ENCODE measurements around the gene SLC27A1.

Gene SLC27A1

DNA sequence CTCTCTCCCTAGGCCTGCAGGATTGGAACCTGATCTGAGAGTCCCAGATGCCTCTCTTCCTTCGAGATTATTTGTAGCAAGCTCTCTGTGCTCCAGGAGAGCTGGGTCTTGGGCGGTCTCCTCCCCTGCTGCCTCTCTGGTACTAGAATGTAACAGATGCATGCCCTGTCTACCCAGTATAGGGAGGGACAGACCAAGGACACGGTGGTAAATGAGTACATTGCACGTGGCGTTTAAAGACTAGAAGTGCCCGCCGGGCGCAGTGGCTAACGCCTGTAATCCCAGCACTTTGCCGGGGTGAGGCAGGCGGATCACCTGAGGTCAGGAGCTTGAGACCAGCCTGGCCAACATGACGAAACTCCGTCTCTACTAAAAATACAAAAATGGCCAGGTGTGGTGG lies 11.7 kb downstream of the SLC27A1 start:
- TF ChIP-seq, protein P1, sequence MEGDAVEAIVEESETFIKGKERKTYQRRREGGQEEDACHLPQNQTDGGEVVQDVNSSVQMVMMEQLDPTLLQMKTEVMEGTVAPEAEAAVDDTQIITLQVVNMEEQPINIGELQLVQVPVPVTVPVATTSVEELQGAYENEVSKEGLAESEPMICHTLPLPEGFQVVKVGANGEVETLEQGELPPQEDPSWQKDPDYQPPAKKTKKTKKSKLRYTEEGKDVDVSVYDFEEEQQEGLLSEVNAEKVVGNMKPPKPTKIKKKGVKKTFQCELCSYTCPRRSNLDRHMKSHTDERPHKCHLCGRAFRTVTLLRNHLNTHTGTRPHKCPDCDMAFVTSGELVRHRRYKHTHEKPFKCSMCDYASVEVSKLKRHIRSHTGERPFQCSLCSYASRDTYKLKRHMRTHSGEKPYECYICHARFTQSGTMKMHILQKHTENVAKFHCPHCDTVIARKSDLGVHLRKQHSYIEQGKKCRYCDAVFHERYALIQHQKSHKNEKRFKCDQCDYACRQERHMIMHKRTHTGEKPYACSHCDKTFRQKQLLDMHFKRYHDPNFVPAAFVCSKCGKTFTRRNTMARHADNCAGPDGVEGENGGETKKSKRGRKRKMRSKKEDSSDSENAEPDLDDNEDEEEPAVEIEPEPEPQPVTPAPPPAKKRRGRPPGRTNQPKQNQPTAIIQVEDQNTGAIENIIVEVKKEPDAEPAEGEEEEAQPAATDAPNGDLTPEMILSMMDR (IDR thresholded peaks at IDR 0.05; ENCODE audit: control insufficient read depth, extremely low read depth, insufficient read depth) = no peak
- no peak for DNase-seq (ENCODE audit: low read depth)
- no peak overlapping the region for H3K4me3 ChIP-seq (ENCODE audit: low read depth, low read length)

DNA sequence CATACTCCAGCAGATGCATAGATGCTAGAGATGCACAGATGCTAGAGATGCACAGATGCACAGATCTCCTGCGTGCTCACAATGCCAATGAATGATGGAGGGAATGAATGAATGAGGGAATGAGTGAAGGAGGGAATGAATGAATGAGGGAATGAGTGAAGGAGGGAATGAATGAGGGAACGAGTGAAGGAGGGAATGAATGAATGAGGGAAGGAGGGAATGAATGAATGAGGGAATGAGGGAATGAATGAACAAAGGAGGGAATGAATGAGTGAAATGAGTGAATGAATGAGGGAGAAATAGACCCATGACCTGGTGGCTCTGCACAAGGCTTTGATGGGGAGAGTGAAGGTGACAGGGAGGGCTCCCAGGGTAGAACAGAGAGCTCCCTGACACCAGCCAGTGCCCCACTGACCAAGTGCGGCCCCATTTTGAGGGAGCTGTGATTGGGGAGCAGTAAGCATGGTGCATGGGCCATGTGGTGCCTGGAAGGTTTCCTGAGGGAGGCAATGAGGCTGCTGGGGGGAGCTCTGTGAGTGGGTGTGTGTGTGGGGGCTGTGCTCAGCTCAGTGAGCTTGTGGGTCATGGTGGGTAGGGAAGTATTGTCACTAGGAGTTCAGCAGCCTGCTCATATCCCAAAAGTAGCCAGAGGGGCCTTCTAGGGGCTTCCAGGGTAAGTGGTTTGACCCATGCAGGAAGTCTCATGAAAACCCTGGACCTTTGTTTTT lies 12.7 kb downstream of the SLC27A1 start:
- no peak overlapping the region for H3K4me3 ChIP-seq (ENCODE audit: low read depth, low read length)
- TF ChIP-seq, protein P1 (IDR thresholded peaks at IDR 0.05; ENCODE audit: control insufficient read depth, extremely low read depth, insufficient read depth) = no peak
- DNase-seq (ENCODE audit: low read depth) = no peak

DNA sequence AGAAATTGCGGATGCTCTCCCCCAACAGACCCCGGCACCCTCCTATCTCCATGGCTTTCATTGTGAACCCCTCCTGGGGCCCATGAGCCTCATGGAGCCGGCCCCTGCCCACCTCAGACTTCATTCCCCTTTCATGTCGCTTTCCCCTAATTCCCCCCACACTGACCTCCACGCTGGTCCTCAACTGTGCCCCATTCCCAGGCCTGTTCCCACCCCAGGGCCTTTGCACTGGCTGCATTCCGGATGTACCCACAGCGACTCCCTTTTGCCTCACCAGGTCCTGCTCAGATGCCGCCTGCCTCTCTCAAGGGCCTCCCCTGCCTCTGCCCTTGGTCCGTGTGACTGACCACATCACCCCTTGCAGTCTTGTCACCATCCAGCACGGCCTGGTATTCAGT lies 13.3 kb downstream of the SLC27A1 start:
- TF ChIP-seq, protein P1 (IDR thresholded peaks at IDR 0.05; ENCODE audit: control insufficient read depth, extremely low read depth, insufficient read depth) = no peak
- H3K4me3 ChIP-seq (ENCODE audit: low read depth, low read length) = no peak overlapping the region
- no peak for DNase-seq (ENCODE audit: low read depth)

DNA sequence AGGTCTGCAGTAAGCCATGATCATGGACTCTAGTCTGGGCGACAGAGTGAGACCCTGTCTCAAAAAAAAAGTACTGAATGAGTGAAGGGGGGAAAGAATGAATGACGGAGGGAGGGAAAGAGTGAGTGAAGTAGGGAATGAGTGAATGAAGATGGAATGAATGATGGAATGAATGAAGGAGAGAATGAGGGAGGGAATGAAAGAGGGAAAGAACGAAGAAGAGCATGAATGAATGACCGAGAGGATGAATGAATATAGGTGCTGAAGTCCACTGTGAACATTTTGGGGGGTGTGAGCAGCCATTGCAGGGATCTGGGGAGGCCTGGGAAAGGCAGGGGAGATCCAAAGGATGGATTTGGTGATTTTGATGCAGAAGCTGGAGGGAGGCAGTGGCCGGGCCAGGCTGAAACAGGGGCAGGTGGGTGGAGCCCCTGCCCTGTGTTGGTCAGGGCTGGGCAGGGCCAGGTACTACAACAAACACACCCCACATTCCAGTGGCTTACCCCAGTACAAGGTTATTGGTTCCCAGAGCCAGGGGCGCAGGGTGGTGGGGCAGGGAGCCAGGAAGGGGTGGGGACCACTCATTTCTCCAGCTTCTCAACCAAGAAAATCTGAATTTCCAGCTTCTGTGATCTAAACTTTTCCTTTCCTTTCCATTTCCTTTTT lies 14.3 kb downstream of the SLC27A1 start:
- no peak overlapping the region for H3K4me3 ChIP-seq (ENCODE audit: low read depth, low read length)
- no peak for DNase-seq (ENCODE audit: low read depth)
- TF ChIP-seq, protein P1 (IDR thresholded peaks at IDR 0.05; ENCODE audit: control insufficient read depth, extremely low read depth, insufficient read depth) = no peak

DNA sequence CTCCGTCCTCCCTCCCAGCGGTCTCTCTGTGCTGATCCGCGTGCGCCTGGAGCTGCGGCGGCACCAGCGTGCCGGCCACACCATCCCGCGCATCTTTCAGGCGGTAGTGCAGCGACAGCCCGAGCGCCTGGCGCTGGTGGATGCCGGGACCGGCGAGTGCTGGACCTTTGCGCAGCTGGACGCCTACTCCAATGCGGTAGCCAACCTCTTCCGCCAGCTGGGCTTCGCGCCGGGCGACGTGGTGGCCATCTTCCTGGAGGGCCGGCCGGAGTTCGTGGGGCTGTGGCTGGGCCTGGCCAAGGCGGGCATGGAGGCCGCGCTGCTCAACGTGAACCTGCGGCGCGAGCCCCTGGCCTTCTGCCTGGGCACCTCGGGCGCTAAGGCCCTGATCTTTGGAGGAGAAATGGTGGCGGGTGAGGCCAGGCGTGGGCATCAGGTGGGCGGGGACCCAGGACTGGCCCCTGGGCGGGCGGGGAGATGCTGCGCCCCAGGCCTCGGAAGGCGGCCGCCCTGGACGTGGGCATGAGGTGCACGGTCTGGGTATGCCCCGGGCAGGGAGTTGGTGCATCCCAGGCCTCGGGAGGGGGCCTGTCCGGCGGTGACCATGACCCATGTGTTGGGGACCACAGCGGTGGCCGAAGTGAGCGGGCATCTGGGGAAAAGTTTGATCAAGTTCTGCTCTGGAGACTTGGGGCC lies 16.4 kb downstream of the SLC27A1 start:
- no peak for DNase-seq (ENCODE audit: low read depth)
- TF ChIP-seq, protein P1 (IDR thresholded peaks at IDR 0.05; ENCODE audit: control insufficient read depth, extremely low read depth, insufficient read depth) = no peak
- H3K4me3 ChIP-seq (ENCODE audit: low read depth, low read length) = no peak overlapping the region

DNA sequence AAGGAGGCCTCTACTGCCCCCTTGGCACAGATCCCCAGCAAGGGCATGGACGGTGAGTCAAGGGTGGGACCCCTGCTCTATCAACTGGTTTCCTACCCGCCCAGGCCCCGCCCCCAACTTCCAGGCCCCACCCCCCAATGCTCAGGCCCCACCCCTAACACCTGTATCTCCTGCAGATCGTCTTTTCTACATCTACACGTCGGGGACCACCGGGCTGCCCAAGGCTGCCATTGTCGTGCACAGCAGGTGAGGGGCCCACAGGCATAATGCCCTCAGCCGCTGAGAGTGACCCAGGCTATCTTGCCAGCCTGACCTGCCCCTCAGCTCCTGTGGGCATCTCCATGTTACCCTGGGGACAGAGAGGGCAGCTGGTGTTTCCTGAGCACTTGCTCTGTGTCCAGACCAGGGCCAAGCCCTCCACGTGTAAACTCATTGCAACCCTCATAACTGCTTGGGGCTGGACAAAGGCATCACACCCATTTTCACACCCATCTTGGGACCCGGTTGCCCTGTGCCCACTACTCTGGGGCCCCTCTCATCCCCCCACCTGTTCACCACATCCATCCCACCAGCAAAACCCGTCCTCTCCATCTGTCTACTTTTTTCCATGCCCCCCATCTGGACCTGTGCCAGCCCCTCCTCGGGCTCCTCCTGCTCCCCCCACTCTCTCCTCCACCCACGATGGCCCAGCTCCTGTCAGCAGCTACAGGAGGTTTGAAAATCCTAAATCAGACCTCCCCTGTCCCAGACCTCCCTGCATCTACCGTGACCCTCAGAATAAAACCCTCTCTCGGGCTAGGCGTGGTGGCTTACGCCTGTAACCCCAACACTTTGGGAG lies 17.2 kb downstream of the SLC27A1 start:
- no peak for DNase-seq (ENCODE audit: low read depth)
- no peak overlapping the region for H3K4me3 ChIP-seq (ENCODE audit: low read depth, low read length)
- TF ChIP-seq, protein P1 (IDR thresholded peaks at IDR 0.05; ENCODE audit: control insufficient read depth, extremely low read depth, insufficient read depth) = no peak

Measured in LNCaP clone FGC (cell line).